NB4 (cell line): ENCODE results near the gene TBC1D1.

Source experiments
- DNase-seq: peaks from one replicate; pipeline ENCODE4 v3.0.0; 2010; ENCODE audit warnings: low read depth
- H3K4me3 ChIP-seq: one replicate; pipeline ENCODE4 v1.5.1; 2011; ENCODE audit warnings: mild to moderate bottlenecking, low read depth, low read length, moderate library complexity
- MYC ChIP-seq: IDR thresholded peaks from 2 replicates; pipeline ENCODE4 v1.6.1; 2011; ENCODE audit warnings: low read depth, low read length
- POLR2A ChIP-seq: IDR thresholded peaks from 2 replicates; pipeline ENCODE4 v1.6.1; 2011; ENCODE audit warnings: mild to moderate bottlenecking; ENCODE audit not compliant: insufficient read length; ENCODE audit errors: extremely low read depth
- TF ChIP-seq, protein P1 (sequence below): IDR thresholded peaks from one replicate; pipeline ENCODE4 v1.5.1; 2012; ENCODE audit warnings: low read depth, low read length
- TF ChIP-seq, protein P2 (sequence below): IDR thresholded peaks from 2 replicates; pipeline ENCODE4 v1.6.1; 2011; ENCODE audit warnings: low read depth, low read length

Gene TBC1D1

DNA sequence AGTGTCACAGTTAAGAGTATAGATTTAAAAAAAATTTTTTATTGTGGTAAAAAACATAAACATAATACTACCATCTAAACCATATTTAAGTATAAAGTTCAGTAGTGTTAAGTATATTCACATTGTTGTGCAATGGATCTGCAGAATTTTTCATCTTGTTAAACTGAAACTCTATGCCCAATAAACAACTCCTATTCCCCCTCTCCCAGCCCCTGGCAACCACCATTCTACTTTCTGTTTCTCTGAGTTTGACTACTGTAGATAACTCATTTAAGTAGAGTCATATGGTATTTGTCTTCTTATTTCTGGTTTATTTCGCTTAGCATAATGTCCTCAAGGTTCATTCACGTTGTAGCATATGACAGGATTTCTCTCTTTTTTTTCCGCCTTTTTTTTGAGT, 181.7 kb downstream of the TBC1D1 start:
- DNase-seq, result peak; percentile 46
- TF ChIP-seq, protein P1, sequence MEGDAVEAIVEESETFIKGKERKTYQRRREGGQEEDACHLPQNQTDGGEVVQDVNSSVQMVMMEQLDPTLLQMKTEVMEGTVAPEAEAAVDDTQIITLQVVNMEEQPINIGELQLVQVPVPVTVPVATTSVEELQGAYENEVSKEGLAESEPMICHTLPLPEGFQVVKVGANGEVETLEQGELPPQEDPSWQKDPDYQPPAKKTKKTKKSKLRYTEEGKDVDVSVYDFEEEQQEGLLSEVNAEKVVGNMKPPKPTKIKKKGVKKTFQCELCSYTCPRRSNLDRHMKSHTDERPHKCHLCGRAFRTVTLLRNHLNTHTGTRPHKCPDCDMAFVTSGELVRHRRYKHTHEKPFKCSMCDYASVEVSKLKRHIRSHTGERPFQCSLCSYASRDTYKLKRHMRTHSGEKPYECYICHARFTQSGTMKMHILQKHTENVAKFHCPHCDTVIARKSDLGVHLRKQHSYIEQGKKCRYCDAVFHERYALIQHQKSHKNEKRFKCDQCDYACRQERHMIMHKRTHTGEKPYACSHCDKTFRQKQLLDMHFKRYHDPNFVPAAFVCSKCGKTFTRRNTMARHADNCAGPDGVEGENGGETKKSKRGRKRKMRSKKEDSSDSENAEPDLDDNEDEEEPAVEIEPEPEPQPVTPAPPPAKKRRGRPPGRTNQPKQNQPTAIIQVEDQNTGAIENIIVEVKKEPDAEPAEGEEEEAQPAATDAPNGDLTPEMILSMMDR, result no peak
- TF ChIP-seq, protein P2, sequence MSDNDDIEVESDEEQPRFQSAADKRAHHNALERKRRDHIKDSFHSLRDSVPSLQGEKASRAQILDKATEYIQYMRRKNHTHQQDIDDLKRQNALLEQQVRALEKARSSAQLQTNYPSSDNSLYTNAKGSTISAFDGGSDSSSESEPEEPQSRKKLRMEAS, result no peak
- TF ChIP-seq MYC (no peak), POLR2A (no peak)
- peak overlapping the region; percentile 17 for H3K4me3 ChIP-seq

DNA sequence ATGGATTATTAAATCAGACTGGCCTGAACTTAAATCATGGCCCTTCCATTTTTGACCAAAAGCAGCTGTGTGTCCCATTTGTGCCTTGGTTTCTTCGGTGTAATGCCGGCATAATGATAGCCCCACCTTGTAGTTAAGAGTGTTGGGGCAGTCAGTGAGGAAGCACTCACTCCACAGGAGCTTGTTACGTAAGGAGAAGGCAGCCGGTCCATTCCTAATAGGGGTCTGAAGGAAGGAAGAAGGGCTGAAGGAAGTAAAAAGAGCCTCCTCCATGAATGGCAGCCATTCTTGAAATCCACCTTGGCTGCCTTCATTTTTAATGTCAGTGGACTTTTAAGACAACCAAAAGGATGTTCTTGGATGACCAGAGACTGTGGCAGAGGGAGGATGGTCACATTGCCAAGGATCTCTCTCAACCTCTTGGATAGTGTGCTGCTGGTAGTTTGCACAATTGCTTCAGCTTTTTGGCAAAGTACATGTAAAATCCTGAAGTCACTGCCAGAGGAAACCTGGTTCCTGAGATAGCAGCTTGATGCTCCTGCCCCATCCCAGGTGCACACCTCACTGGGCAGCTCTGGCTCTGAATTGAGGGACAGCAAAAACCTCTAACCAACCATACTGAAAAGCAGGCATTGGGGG, 182.8 kb downstream of the TBC1D1 start:
- no peak for TF ChIP-seq MYC
- TF ChIP-seq, protein P2, result no peak
- TF ChIP-seq, protein P1, result no peak
- no peak for TF ChIP-seq POLR2A
- no peak overlapping the region for H3K4me3 ChIP-seq
- peak; percentile 80 for DNase-seq

DNA sequence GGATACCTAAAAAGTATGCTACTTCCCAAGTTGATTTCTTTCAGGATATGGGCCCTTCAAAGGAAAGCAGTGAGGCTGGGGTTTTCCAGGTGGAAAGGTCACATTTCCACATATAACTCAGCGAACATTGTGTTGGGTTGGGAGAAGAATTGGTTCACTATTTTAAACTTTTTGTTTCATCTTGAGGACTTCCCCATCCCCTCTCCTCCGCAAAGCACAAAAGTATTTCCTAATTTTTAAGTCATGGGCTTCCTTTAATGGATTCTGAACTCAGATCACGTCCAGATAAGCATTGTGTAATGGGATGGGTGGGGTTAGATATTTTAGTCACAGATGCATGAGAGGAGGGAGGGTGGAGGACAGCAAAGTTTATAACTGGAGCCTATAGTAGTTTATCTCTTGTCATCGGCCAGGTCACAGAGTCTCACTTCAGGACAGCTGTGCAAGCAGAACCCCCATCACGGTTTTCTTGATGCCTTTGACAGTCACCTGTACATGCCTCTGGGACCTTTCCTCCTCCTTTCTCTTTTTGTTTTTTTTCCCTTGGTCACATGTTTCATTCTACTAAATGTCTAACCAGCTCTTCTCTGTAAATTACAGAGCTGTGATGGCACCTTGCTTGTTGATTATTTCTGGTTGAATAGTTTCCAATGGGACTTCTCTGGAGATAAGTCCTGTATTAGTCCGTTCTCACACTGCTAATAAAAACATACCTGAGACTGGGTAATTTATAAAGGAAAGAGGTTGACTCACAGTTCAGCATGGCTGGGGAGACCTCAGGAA, 184.7 kb downstream of the TBC1D1 start:
- TF ChIP-seq MYC, result peak; percentile 10; the same call in 1 of the 2 replicates
- TF ChIP-seq, protein P1, result no peak
- TF ChIP-seq POLR2A, result no peak
- TF ChIP-seq, protein P2, result no peak
- peak; percentile 99 for DNase-seq
- H3K4me3 ChIP-seq, result peak overlapping the region; percentile 53

DNA sequence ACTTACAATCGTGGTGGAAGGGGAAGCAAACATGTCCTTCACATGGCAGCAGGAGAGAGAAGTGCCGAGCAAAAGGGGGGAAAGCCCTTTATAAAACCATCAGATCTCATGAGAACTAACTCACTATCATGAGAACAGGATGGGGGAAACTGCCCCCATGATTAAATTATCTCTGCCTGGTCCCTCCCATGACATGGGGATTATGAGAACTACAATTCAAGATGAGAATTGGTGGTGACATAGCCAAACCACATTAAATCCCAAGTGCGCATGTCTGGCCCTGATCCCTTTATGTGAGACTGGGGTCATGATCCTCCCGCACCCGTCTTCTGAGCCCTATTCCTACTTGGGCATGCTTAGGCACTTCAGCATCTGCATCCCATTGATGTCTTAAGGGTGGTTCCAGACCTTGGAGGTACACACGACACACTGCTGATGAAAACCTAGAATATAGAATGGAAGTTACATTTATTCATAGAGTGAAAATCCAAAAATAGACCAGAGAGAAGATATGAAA, 185.3 kb downstream of the TBC1D1 start:
- TF ChIP-seq, protein P1, result no peak
- TF ChIP-seq POLR2A, result no peak
- TF ChIP-seq, protein P2, result no peak
- no peak for TF ChIP-seq MYC
- peak; percentile 32 for DNase-seq
- no peak overlapping the region for H3K4me3 ChIP-seq

DNA sequence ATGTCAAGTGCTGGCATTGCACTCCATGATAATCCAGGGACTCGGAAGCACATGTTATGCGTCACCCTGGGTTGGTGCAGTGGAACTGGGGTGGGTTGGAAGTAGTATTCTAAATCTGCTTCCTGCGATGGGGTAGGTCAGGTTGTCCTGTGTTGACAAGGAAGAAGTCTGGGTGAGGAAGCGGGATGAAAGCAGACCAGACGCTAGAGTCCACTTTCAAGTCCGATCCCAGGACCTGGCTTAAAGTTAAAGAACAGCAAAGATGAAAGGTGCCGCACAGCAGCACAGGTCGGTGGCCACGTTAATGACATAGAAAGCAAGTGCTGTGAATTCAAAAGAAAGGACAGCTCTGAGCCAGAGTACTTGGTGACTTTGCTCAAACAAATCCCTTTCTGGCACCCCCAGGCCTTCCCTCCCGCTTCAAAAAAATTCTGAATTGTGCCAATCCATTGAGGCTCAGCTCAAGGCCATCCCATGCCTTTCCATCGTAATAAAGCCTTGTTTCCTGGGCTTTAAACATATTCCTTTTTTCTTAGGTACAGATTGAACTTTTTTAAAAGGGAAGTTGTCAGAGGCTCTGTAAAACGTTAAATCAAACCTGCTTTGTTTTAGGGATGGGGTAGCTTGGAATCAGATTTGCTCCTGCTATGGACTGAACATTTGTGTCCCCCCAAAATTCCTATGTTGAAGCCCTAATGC, 187.1 kb downstream of the TBC1D1 start:
- no peak for DNase-seq
- TF ChIP-seq MYC (no peak), POLR2A (no peak)
- TF ChIP-seq, protein P2, result no peak
- TF ChIP-seq, protein P1, result no peak
- H3K4me3 ChIP-seq, result no peak overlapping the region
